Left lung (tissue), 10 donors: ENCODE results near the gene BUD23. TPM values are rescaled to one million over a fixed set of nuclear protein-coding genes. Genes with fewer than 3 reads are reported as not detected.

Experiments
- ATAC-seq: fragments of 200-7000 bp; cut with Tn5 transposase; one replicate; pipeline ENCODE4 v1.9.1; 2020; ENCODE audit warnings: moderate library complexity
- DNase-seq, 4 donors: peaks; one replicate each; pipeline ENCODE4 v3.0.0-alpha.2; 2013 to 2020
- H3K27ac ChIP-seq, 2 donors: fragments of 200-600 bp; sonication (generic) in 1 of 2; one replicate each; pipeline versions ENCODE4 v1.5.0 to v1.8.0; 2020 to 2021
- H3K27me3 ChIP-seq, 2 donors: fragments of 200-600 bp; sonication (generic) in 1 of 2; one replicate each; pipeline versions ENCODE4 v1.5.0 to v1.8.0; 2020 to 2021
- H3K36me3 ChIP-seq, 2 donors: fragments of 200-600 bp; sonication (generic) in 1 of 2; one replicate each; pipeline versions ENCODE4 v1.5.0 to v1.8.0; 2020 to 2021
- H3K4me1 ChIP-seq, 2 donors: fragments of 200-600 bp; one replicate each; pipeline ENCODE4 v1.8.0; 2021
- H3K4me3 ChIP-seq, 2 donors: fragments of 200-600 bp; sonication (generic) in 1 of 2; one replicate each; pipeline versions ENCODE4 v1.5.0 to v1.8.0; 2020 to 2021; ENCODE audit warnings: mild to moderate bottlenecking in 1 of 2
- H3K9me3 ChIP-seq, 2 donors: fragments of 200-600 bp; sonication (generic) in 1 of 2; one replicate each; pipeline versions ENCODE4 v1.5.0 to v1.8.0; 2020 to 2021
- intact Hi-C, 2 donors: fragments of 100-400 bp; cut with DNase I; formaldehyde crosslinking; loops; one replicate each; pipeline versions ENCODE4 v1.11.2 to v1.14.2; 2022
- microRNA-seq, 2 donors: library from miRNA; unstranded; fragments of <30 nt; microRNA quantifications; one replicate each; pipeline ENCODE4, GENCODE V29; 2019
- polyA plus RNA-seq, 6 donors: library from polyadenylated mRNA; unstranded; fragments of 120-200 nt; gene quantifications; one replicate each; pipeline ENCODE4 v1.2.1, GENCODE V29; 2013; ENCODE audit not compliant: insufficient read length in 6 of 6
- total RNA-seq, 2 donors: library from RNA; stranded (reverse); fragmentation: NEBNext Ultra II Directional; extraction: Animal tissue kit (Norgen Biotek cat#: 25700); gene quantifications; one replicate each; pipeline ENCODE4 v1.2.1, GENCODE V29; 2021
- TF ChIP-seq, protein P1 (sequence below), 2 donors: fragments of 200-600 bp; sonication (generic) in 1 of 2; IDR thresholded peaks; one replicate each; pipeline versions ENCODE4 v1.5.0 to v1.8.0; 2021; ENCODE audit warnings: antibody characterized with exemption in 2 of 2
- donor health status: DM: no; HTN: yes; CAD: no.
- donor health status: DM: no; HTN: no; CAD: no.

BUD23 gene
- total and polyA plus RNA-seq, 8 donors, result 44.6 to 95.0 (median 77.8) TPM

DNA sequence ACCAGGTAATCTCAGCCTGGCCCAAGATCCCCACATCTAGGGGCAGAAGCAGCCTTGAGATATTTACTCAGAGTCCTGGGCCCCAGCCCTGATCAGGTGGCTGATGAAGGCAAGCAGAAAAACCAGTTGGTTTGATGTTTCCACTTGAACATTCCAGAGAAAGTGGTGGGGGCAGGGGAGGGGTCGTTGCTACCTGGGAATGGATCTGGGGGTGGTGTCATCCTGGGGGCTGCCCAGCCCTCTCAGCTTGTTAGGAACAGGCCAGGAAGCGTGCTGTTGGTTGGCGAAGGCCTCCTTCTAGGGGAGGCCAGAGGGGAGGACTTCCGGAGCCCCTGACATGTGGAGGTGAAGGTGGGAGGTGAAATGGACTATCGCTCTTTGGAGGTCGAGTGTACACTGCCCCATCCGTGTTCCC, 58.9 kb downstream of the BUD23 start:
- H3K4me3 ChIP-seq, result no peak overlapping the region
- TF ChIP-seq, protein P1, sequence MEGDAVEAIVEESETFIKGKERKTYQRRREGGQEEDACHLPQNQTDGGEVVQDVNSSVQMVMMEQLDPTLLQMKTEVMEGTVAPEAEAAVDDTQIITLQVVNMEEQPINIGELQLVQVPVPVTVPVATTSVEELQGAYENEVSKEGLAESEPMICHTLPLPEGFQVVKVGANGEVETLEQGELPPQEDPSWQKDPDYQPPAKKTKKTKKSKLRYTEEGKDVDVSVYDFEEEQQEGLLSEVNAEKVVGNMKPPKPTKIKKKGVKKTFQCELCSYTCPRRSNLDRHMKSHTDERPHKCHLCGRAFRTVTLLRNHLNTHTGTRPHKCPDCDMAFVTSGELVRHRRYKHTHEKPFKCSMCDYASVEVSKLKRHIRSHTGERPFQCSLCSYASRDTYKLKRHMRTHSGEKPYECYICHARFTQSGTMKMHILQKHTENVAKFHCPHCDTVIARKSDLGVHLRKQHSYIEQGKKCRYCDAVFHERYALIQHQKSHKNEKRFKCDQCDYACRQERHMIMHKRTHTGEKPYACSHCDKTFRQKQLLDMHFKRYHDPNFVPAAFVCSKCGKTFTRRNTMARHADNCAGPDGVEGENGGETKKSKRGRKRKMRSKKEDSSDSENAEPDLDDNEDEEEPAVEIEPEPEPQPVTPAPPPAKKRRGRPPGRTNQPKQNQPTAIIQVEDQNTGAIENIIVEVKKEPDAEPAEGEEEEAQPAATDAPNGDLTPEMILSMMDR (IDR thresholded peaks at IDR 0.05), result no peak
- H3K4me1 ChIP-seq, result peaks cover 12 to 14% of the 10 kb centered on the region in 2 donors
- intact Hi-C loops, result no loop called here
- H3K27ac ChIP-seq, result peak overlapping the region; percentile 81 to 88
- H3K27me3 ChIP-seq, result no peaks in the 10 kb centered on the region
- peak in 3 of 4 donors; percentile 42 to 83 (median 61) for DNase-seq
- H3K36me3 ChIP-seq, result peaks cover 0 to 3% of the 10 kb centered on the region in 2 donors
- peak; percentile 13 for ATAC-seq
- no peaks in the 10 kb centered on the region for H3K9me3 ChIP-seq

DNA sequence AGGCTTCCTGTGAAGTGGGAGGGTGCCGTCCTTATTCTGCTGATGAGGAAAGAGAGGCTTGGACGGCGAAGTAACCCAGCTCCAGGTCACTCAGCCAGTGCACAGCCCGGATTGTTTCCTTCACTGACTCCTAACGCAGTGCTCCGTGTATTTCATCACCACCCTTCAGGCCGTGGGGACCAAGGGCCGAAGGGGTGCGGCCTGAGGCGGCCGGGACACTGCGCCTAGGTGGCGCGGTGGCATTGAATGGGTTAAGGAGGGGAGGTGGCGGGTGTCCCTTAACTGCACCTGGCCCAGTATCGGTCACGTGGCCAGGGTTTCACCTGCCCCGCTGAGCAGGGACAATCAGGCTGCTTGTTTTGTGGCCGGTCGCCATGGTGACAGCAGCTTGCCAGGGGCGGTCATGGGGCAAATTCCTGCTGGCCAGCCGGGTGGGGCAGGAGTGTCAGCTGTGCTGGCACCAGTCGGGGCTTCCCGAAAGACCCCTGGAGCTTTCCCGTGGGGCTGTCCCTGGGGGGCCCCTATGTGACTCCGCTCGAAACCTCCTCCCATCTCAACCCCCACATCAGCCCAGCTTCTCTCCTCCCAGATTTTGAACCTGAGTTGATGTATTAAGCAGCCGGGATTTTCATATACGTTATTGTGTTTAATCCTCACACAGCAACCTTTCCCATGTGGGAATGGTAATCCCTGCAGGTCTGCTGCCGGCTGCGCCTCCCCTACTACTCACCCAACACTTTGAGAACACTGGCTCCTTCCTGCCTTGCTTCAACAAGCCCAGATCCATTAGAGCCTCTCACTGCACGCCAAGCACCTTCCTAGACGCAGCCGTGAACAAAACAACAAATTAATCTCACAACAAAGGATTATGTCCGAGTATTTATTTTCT, 59.6 kb downstream of the BUD23 start:
- Histone ChIP-seq H3K27ac (peak overlapping the region; percentile 81 to 88), H3K27me3 (no peaks in the 10 kb centered on the region), H3K4me1 (peaks cover 7% of the 10 kb centered on the region in 2 donors), H3K9me3 (no peaks in the 10 kb centered on the region), H3K36me3 (no peaks in the 10 kb centered on the region), H3K4me3 (no peak overlapping the region)
- TF ChIP-seq, protein P1 (IDR thresholded peaks at IDR 0.05), result no peak
- peak; percentile 57 to 95 (median 92) for DNase-seq
- ATAC-seq, result peak; percentile 63
- intact Hi-C loops, result no loop called here

DNA sequence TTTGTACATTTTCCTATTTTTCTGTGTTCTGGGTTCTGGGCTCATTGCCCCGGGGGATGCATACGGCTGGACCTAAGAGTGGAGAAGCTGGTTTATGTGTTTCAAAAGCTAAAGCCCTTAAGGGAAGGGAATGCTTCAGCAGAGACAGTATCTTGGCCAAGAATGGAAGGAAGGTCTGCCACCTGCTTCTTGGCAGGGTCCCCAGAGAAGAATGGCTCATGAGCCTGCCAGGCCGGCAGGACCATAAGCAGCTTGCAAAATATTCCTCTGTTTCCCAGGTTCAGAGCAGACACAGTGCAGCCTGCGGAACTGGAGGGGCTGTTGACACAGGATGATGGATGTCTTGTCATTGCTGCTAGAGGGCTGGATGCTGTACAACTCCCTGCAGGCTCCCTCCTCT, 63.0 kb downstream of the BUD23 start:
- Histone ChIP-seq H3K27me3 (no peaks in the 10 kb centered on the region), H3K27ac (no peak overlapping the region), H3K9me3 (no peaks in the 10 kb centered on the region), H3K4me3 (no peak overlapping the region), H3K4me1 (no peaks in the 10 kb centered on the region), H3K36me3 (no peaks in the 10 kb centered on the region)
- TF ChIP-seq, protein P1 (IDR thresholded peaks at IDR 0.05), result no peak
- no peak for ATAC-seq
- intact Hi-C loops, result no loop called here
- no peak for DNase-seq

Small RNA genes lying within 50 kb of the gene (microRNA-seq; reads per million reads assigned to microRNA genes)
- 0 to 0.14 reads per million in 2 donors for gene MIR4284

Other genes starting within 250 kb of the BUD23 start
- under 1 TPM; 0.41 to 0.55 TPM for gene FZD9, start 249.8 kb upstream of the BUD23 start, total RNA-seq
- gene FZD9, start 249.8 kb upstream of the BUD23 start, polyA plus RNA-seq, result under 1 TPM; 0.37 to 0.84 (median 0.63) TPM
- gene BAZ1B, start 161.3 kb upstream of the BUD23 start, total RNA-seq, result 10 to 100 TPM; 51.7 to 55.8 TPM
- 10 to 100 TPM; 69.6 to 84.8 (median 74.2) TPM for gene BAZ1B, start 161.3 kb upstream of the BUD23 start, polyA plus RNA-seq
- 10 to 100 TPM; 46.0 to 57.8 TPM for gene BCL7B, start 125.9 kb upstream of the BUD23 start, total RNA-seq
- gene BCL7B, start 125.9 kb upstream of the BUD23 start, polyA plus RNA-seq, result 10 to 100 TPM; 27.9 to 37.5 (median 31.8) TPM
- gene TBL2, start 105.0 kb upstream of the BUD23 start, total RNA-seq, result 10 to 100 TPM; 29.9 to 38.8 TPM
- 10 to 100 TPM; 35.4 to 41.0 (median 39.8) TPM for gene TBL2, start 105.0 kb upstream of the BUD23 start, polyA plus RNA-seq
- gene MLXIPL, start 59.1 kb upstream of the BUD23 start, total RNA-seq, result 1 to 10 TPM; 1.4 to 6.2 TPM
- gene MLXIPL, start 59.1 kb upstream of the BUD23 start, polyA plus RNA-seq, result 1 to 10 TPM in 5 of 6 donors, under 1 TPM in 1; 0.67 to 5.3 (median 2.5) TPM
- 1 to 10 TPM in 1 of 2 donors, under 1 TPM in 1; 0.89 to 2.0 TPM for gene VPS37D, start 15.8 kb upstream of the BUD23 start, total RNA-seq
- gene VPS37D, start 15.8 kb upstream of the BUD23 start, polyA plus RNA-seq, result 10 to 100 TPM in 1 of 6 donors, 1 to 10 TPM in 5; 6.2 to 10.1 (median 8.3) TPM
- gene DNAJC30, start 144 bp upstream of the BUD23 start, total RNA-seq, result 10 to 100 TPM; 10.3 to 10.4 TPM
- gene DNAJC30, start 144 bp upstream of the BUD23 start, polyA plus RNA-seq, result 10 to 100 TPM in 2 of 6 donors, 1 to 10 TPM in 4; 7.2 to 10.4 (median 9.1) TPM
- 1 to 10 TPM; 5.4 to 6.9 TPM for gene STX1A, start 36.1 kb downstream of the BUD23 start, total RNA-seq
- gene STX1A, start 36.1 kb downstream of the BUD23 start, polyA plus RNA-seq, result 10 to 100 TPM in 4 of 6 donors, 1 to 10 TPM in 2; 7.2 to 11.5 (median 10.2) TPM
- gene ABHD11, start 55.2 kb downstream of the BUD23 start, total RNA-seq, result 10 to 100 TPM; 35.6 to 36.3 TPM
- 10 to 100 TPM; 12.5 to 19.9 (median 14.4) TPM for gene ABHD11, start 55.2 kb downstream of the BUD23 start, polyA plus RNA-seq
- gene CLDN3, start 86.7 kb downstream of the BUD23 start, total RNA-seq, result 10 to 100 TPM; 23.8 to 35.9 TPM
- 10 to 100 TPM; 10.1 to 23.8 (median 17.0) TPM for gene CLDN3, start 86.7 kb downstream of the BUD23 start, polyA plus RNA-seq
- gene CLDN4, start 147.4 kb downstream of the BUD23 start, total RNA-seq, result 100 to 1,000 TPM; 108 to 219 TPM
- gene CLDN4, start 147.4 kb downstream of the BUD23 start, polyA plus RNA-seq, result 10 to 100 TPM; 67.1 to 99.4 (median 86.7) TPM
- 1 to 10 TPM; 1.5 to 2.6 TPM for gene METTL27, start 158.9 kb downstream of the BUD23 start, total RNA-seq
- gene METTL27, start 158.9 kb downstream of the BUD23 start, polyA plus RNA-seq, result 1 to 10 TPM; 2.1 to 6.4 (median 4.6) TPM
- gene TMEM270, start 177.6 kb downstream of the BUD23 start, total RNA-seq, result not detected
- not detected for gene TMEM270, start 177.6 kb downstream of the BUD23 start, polyA plus RNA-seq